ENCODE data around the gene SEMA6B. TPM values are rescaled to one million over a fixed set of nuclear protein-coding genes. Genes with fewer than 3 reads are reported as not detected.

The SEMA6B gene
- total RNA-seq, 1 donor from 2014 or later: not detected

DNA sequence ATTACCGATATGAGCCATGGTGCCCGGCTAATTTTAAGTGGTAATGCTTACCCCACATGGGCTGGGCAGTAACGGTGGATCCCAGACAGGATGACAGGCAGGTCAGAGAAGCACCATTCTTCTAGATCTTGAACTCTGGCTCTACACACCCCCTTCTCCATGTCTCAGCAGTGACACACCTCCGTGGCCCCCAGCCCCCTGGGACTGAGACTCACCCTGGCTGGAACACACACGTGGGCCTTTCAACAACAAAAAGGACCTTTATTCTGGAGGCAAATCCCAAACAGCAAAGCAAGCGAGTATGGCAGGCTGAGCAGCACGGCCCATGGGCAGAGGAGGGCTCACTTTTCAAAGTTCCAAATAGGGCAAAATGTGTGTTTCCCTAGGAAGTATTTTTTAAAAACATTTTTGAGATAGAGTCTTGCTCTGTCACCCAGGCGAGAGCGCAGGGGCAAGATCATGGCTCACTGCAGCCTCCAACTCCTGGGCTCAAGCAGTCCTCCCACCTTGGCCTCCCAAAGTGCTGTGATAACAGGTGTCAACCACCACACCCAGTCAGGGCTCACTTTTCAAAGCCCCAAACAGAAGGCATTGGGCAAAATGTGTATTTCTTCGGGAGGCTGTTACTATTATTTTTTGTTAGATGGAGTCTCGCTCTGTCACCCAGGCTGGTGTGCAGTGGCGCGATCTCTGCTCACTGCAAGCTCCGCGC lies 37.0 kb downstream of the SEMA6B start:
- TF ChIP-seq, protein P1, sequence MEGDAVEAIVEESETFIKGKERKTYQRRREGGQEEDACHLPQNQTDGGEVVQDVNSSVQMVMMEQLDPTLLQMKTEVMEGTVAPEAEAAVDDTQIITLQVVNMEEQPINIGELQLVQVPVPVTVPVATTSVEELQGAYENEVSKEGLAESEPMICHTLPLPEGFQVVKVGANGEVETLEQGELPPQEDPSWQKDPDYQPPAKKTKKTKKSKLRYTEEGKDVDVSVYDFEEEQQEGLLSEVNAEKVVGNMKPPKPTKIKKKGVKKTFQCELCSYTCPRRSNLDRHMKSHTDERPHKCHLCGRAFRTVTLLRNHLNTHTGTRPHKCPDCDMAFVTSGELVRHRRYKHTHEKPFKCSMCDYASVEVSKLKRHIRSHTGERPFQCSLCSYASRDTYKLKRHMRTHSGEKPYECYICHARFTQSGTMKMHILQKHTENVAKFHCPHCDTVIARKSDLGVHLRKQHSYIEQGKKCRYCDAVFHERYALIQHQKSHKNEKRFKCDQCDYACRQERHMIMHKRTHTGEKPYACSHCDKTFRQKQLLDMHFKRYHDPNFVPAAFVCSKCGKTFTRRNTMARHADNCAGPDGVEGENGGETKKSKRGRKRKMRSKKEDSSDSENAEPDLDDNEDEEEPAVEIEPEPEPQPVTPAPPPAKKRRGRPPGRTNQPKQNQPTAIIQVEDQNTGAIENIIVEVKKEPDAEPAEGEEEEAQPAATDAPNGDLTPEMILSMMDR (conservative IDR thresholded peaks at IDR 0.05; ENCODE audit: low read depth, low read length): no peak
- H3K4me3 ChIP-seq (ENCODE audit: low read depth, low read length): no peak overlapping the region
- no peak for DNase-seq (ENCODE audit: low read depth)

DNA sequence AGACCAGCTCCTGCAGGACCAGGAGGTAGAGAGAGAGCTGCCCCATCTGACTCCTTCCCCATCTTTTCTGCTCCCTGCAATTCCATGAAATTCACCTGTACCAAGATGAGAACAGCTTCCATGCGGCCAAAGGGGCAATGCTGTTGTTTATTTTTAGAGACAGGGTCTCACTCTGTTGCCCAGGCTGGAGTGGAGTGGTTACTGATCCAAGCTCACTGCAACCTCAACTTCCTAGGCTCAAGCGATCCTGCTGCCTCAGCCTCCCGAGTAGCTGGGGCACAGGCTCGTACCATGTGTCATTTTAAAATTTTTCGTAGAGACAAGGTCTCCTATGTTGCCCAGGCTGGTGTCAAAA lies 37.6 kb downstream of the SEMA6B start:
- TF ChIP-seq, protein P1 (conservative IDR thresholded peaks at IDR 0.05; ENCODE audit: low read depth, low read length): no peak
- H3K4me3 ChIP-seq (ENCODE audit: low read depth, low read length): no peak overlapping the region
- DNase-seq (ENCODE audit: low read depth): no peak

DNA sequence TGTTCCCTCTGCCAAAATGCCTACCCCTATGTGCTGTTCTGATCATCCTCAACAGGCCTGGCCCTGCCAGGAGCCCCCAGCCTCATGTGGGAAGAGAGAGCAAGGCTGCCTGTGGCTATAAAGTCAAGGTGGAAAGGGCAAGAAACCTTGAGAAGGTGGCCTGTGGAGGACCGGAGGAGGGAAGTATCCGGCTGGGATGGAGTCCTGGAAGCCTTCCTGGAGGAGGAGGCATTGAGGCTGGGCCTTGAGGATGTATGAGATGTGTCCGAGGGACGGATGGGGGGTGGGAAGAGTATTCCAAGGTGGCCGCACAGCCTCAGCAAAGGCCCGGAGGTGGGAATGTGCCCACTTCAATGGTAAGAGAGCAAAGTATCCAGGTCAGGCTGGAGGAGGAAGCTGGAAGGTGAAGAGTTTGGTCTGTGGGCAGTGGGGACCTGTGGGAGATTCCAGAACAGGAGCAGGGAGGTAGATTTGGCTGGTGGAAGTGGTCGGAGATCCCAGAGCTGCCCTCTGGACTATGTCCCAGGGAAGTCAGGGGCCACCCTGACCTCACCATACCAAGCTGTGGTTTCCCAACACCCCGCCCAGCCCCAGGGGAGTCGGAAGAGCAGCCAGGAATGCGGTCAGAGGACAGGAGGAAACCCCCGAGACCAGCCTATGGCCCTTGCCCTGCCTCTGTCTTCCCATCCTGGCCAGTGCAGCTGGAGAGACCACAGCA lies 38.2 kb downstream of the SEMA6B start:
- no peak for DNase-seq (ENCODE audit: low read depth)

DNA sequence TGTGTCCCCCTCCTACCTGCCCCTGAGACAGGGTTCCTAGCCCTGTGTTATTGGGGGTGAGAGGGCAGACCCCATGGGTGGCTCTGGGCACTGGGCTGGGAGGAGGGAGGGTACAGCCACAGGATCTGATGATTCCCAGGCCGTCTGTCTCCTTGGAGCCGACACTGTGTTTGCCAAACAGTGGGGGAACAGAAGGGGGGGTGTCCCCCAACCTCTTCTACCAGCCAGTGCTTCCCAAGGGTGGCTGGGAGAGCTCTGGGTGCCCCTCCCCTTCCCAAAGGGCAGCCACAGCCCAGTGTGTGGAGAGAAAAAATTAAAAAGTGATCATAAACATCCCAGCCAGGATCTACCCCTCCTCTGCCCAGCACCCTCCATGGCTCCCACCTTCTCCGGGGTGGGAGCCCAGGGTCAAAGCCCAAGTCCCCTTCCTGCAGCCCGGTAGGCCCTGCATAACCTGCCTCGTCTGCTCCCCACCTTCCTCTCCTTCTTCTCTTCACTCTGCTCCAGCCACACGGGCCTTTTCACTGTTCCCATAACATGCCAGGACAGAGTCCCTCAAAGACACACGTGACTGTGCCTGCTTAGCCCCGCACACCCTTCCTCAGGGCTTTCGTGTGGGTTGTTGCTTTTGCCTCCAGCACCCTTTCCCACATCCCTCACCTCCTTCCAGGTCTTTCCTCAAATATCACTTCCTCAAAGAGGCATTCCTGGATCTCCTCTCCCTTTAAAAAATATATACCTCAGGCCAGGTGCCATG lies 39.8 kb downstream of the SEMA6B start:
- TF ChIP-seq, protein P1 (conservative IDR thresholded peaks at IDR 0.05; ENCODE audit: low read depth, low read length): no peak
- H3K4me3 ChIP-seq (ENCODE audit: low read depth, low read length): no peak overlapping the region
- DNase-seq (ENCODE audit: low read depth): no peak

More for the DNA sequence above, 38.2 kb downstream of the SEMA6B start:
- TF ChIP-seq, protein P1 (conservative IDR thresholded peaks at IDR 0.05; ENCODE audit: low read depth, low read length): no peak
- no peak overlapping the region for H3K4me3 ChIP-seq (ENCODE audit: low read depth, low read length)

DNA sequence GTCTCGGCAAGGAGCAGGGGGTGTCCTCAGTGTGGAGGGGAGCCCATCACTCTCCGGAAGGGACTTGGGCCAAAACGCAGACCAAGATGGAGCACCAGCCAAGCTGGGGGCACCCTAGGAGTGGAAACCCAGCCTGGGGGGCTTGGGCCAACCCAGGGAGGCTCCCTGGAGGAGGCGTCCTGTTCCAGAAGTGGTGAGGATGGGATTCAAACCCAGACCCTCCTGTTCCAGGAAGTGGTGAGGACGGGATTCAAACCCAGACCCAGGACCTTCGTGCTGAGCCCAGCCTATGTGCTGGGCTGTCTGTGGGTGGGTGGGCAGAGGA lies 40.4 kb downstream of the SEMA6B start:
- no peak overlapping the region for H3K4me3 ChIP-seq (ENCODE audit: low read depth, low read length)
- TF ChIP-seq, protein P1 (conservative IDR thresholded peaks at IDR 0.05; ENCODE audit: low read depth, low read length): no peak

DNA sequence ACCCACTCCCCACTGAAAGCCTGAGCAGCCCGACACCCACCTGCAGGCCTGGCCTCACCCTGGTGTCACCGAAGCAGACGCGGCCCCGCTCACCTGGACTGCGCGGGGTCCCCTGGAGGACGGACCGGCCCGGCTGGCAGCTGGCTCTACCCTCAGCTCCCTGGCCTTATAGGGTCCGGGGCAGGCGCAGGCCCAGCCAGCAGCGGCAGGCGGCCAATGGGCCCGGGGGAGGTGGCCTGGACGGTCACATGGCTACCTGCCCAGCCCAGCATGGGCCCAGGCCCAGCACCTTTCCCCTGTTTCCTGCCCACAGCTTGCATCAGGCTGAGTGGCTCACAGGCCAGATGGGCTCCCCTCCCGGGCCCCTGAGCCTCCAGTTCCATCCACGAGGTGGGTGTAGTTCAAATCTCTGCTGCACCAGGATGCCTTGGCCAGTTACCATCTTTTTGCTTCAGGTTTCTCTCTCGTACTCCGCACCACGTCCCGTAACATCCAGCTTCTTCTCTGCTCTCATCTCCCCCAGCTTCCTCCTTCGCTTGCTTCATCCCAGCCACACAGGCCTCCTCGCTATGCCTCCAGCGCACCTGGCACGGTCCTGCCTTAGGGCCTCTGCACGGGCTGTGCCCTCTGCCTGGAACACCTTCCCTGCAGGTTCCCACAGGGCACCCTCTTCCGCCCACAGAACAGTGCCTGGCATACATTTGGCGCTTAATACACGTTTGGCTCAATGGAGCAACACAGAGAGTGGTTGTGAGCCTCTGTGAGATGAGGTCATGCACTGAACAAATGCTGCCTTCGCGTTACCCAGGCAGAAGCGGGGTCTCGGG lies 40.9 kb downstream of the SEMA6B start, which contains the start of gene PLIN4:
PLIN4 (minus strand) TSS at position 142 of the 827 bp plus-strand sequence. CDS start 214 bp downstream, outside the sequence.
- H3K4me3 ChIP-seq (ENCODE audit: low read depth, low read length): peak within 1 kb of the TSS; percentile 19
- DNase-seq (ENCODE audit: low read depth): no peak
- TF ChIP-seq, protein P1 (conservative IDR thresholded peaks at IDR 0.05; ENCODE audit: low read depth, low read length): no peak

More for the DNA sequence above, 40.4 kb downstream of the SEMA6B start:
- DNase-seq (ENCODE audit: low read depth): no peak
